Ecto neural progenitor cell (in vitro differentiated cells): ENCODE measurements around the gene NFKBIZ.

Experiments used
- DNase-seq: peaks from one replicate; pipeline ENCODE4 v3.0.0-alpha.2; 2018; ENCODE audit warnings: low spot score

The NFKBIZ gene, protein sequence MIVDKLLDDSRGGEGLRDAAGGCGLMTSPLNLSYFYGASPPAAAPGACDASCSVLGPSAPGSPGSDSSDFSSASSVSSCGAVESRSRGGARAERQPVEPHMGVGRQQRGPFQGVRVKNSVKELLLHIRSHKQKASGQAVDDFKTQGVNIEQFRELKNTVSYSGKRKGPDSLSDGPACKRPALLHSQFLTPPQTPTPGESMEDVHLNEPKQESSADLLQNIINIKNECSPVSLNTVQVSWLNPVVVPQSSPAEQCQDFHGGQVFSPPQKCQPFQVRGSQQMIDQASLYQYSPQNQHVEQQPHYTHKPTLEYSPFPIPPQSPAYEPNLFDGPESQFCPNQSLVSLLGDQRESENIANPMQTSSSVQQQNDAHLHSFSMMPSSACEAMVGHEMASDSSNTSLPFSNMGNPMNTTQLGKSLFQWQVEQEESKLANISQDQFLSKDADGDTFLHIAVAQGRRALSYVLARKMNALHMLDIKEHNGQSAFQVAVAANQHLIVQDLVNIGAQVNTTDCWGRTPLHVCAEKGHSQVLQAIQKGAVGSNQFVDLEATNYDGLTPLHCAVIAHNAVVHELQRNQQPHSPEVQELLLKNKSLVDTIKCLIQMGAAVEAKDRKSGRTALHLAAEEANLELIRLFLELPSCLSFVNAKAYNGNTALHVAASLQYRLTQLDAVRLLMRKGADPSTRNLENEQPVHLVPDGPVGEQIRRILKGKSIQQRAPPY

GRCh38 chr3:101848754-101849713 lies at the start of gene NFKBIZ:
Gene NFKBIZ, plus strand, starts transcription at chr3:101849514. Its CDS starts 115 bp downstream, at chr3:101849629.
- peak; percentile 94 for DNase-seq

DNA sequence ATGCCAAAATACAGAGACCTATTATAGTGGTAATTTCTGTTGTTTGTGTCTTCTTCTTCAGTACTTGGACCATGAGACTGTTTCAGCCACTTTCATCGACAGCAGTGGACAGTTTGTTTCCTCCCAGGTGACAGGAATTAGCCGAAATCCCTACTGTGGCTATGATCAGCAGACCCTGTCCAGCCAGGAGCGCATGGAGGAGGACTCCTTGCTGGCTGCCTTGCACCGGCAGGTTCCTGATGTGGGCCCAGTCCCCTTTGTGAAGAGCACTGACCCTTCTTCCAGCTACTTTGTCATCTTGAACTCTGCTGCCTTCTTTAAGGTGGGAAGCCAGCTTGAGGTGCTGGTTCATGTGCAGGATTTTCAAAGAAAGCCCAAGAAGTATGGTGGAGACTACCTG lies 48.1 kb upstream of the NFKBIZ start:
- DNase-seq = no peak

DNA sequence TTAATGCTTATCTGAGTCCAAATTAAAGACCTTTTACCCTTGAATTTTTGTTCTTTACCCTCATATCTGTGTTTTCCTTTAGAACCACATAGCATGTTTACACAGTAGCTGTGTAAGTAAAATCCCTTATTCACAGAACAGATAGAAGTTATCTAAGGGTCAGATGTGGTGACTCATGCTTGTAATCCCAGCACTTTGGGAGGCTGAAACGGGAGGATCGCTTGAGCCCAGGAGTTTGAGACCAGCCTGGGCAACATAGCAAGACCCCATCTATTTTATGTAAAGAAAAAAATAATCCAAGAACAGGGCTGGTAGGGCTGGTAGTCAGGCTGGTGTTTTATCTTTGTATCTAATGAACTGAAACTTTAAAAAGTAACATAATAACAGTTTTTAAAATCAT lies 47.1 kb upstream of the NFKBIZ start:
- DNase-seq = no peak

DNA sequence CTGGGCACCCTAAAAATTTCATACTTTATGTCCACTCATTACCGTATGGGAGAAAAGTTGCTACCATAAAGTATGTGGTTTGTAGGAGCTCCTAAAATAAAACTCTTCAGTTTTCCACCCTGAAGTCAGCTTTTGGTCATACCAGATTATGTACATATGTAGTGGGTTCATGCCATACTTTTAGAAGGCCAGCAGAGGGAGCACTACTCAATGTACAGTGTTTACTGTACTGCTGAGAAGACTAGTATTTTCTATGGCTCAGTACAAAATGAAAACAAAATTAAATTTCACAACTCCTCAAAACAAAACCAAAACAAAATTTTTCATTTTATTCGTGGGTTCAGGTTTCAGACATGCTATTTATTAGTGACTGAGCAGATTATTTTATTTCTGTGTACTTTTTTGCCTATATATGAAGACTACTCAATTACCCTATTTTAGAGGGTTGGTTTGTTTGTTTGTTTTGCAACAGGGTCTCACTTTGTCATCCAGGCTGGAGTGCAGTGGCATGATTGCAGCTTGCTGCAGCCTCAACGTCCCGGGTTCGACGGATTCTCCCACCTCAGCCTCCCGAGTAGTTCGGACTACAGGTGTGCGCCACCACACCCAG lies 46.0 kb upstream of the NFKBIZ start:
- no peak for DNase-seq

DNA sequence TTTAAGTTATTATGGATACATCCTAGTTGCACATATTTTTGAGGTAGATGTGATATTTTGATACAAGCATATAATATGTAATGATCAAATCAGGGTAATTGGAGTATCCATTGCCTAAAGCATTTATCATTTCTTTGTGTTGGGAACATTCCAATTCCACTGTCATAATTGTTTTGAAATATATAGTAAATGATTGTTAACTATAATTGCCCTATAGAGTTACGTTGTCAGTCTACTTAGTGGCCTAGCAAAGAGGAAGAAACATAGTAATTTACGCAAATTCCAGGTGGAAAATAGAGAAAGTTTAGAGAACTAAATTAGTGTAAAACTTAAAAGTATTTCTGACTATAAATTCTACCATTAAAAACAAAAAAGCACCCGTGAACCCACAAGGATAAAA lies 45.4 kb upstream of the NFKBIZ start:
- DNase-seq = no peak

DNA sequence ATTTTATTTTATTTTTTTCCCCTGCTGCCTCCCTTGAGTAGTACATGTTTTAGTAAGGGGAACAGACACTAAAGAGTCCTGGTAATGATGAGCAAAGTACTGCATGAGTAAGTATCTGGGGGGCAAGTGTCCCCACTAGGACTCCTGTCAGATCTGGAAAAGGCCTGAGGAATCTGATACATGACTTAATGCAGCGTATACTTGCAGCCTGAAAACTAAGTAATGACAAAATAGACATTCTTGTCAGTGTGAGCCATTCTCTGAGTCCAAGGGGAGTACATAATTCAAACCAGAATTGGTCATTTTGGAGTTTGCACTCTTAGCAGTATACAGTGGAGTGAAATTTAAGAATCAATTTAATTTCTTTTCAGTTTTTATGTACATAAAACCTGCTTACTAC lies 42.8 kb upstream of the NFKBIZ start:
- no peak for DNase-seq

GRCh38 chr3:101807888-101808287 lies 41.4 kb upstream of the NFKBIZ start:
- DNase-seq = no peak

- no peak for DNase-seq
Measured at GRCh38 chr3:101809178-101810021, 39.9 kb upstream of the NFKBIZ start.

- no peak for DNase-seq
Measured at GRCh38 chr3:101810022-101810418, 39.3 kb upstream of the NFKBIZ start.

DNA sequence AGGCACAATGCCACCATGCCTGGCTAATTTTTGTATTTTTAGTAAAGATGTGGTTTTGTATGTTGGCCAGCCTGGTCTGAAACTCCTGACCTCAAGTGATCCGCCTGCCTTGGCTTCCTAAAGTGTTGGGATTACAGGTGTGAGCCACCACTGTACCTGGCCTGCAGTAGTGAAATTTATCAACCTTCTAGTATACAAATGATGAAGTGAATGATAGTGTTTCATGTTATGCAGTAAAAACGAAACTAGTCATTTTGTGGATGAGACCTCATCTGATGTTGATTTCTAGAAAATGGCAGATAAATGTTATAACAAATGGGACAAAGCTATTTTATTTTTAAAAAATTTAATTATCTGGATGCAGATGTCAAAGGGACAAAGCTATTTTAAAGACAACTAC lies 37.4 kb upstream of the NFKBIZ start:
- DNase-seq = no peak

GRCh38 chr3:101812895-101813294 lies 36.4 kb upstream of the NFKBIZ start:
- DNase-seq = no peak

DNA sequence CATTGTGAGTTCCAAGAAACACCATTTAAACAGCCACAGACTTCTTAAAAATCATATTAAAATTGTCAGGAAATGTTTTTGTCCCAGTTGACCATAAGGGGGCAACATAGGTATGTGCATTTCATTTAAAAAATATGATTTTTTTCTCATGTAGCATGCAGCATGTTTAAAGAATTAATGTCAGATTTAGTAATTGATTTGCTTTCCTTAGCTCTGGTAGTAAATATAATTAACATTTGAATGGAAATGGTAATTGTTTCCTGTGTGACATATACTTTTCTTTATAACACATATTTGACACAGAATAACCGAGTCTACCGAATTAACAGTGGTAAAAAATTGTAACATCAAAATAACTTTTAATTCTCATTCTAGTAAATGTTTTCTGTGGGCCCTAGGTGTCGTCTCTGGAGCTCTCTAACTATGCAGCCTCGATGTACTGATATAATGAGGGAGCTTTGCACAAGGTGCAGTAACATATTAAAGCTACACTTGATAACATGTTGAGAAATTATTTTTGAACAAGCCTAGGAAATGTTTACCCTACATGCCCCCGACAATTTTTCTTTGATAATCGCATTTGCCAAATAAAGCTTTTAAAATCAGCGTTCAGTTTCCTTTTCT lies 35.4 kb upstream of the NFKBIZ start:
- DNase-seq = no peak

GRCh38 chr3:101814835-101815234 lies 34.5 kb upstream of the NFKBIZ start:
- no peak for DNase-seq

DNA sequence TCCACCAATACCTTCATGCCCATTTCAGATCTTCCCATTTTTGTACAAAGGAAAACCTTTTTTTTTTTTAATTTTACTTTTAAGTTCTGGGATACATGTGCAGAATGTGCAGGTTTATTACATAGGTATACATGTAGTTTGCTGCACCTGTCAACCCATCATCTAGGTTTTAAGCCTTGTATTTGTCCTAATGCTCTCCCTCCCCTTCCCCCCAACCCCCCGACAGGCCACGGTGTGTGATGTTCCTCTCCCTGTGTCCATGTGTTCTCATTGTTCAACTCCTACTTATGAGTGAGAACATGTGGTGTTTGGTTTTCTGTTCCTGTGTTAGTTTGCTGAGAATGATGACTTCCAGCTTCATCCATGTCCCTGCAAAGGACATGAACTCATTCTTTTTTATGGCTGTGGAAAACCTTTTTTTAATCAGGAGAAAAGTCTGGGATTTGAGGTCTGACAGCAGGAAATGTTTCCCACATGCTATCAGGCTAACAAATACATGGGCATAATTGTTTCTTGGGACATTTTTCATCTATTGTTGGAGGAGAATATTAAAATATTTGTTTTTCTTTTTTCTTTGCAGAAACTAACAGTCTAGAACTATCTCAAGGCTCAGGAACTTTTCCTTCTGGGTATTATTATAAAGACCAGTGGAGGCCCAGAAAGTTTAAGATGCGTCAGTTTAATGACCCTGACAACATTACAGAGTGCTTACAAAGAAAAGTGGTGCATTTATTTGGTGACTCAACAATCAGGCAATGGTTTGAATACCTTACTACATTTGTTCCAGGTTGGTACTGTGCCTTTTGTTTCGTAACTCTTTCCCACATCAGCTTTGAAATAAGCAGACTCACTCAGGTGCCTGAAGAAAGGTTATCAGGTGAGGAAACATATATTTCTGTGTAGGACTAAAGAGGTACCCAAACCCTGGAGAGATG lies 32.8 kb upstream of the NFKBIZ start:
- no peak for DNase-seq

- no peak for DNase-seq
Measured at GRCh38 chr3:101817992-101818391, 31.3 kb upstream of the NFKBIZ start.

DNA sequence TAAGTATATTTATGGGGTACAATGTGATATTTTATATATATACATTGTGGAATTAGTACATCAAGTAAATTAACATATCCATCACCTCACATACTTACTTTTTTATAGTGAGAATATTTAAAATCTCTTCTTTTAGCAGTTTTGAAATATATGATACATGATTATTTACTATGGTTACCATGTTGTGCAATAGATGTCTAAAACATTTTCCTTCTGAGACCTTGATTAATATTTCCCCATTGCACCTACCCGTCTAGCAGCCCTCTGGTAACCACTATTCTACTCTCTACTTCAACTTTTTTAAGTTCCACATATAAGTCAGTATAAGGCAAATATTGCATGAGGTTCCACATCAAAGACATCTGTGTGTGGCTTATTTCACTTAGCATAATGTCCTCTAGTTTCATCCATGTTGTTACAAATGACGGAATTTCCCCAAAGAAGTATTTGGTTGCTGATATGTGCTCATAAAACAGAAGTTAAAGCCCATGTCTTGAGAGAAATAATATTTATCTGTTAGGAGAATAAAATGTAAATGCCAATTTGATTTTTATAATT lies 29.6 kb upstream of the NFKBIZ start:
- no peak for DNase-seq

DNA sequence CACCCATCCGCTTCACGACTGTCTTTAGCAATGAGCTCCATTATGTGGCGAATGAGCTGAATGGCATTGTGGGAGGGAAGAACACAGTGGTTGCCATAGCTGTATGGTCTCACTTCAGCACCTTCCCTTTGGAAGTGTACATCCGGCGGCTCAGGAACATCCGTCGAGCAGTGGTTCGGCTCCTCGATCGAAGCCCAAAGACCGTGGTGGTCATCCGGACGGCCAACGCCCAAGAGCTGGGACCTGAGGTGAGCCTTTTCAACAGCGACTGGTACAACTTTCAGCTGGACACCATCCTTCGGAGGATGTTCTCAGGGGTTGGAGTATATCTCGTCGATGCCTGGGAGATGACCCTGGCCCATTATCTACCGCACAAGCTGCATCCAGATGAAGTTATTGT lies 27.8 kb upstream of the NFKBIZ start:
- no peak for DNase-seq

GRCh38 chr3:101823525-101823924 lies 25.8 kb upstream of the NFKBIZ start:
- DNase-seq = no peak

- DNase-seq = no peak
Measured at GRCh38 chr3:101824702-101825101, 24.6 kb upstream of the NFKBIZ start.
